OCI-LY7 (cell line): ENCODE results near the gene KDM1B. TPM values are rescaled to one million over a fixed set of nuclear protein-coding genes. Genes with fewer than 3 reads are reported as not detected.

Source experiments
- BruUV-seq: library from RNA; stranded (reverse); fragments of 400-500 nt; replicated peaks from 2 replicates; lab custom pipeline; 2021; lab: Mats Ljungman, UMichigan
- CTCF ChIA-PET: fragments of 300-600 bp; sonication (Branson Sonifier 250); formaldehyde crosslinking; loops from one replicate; lab custom pipeline; 2022; ENCODE audit warnings: antibody characterized with exemption; ENCODE audit not compliant: unreplicated experiment; lab: Charles Lee
- POLR2A ChIA-PET: fragments of 300-600 bp; sonication (Branson Sonifier 250); formaldehyde crosslinking; loops from one replicate; lab custom pipeline; 2022; ENCODE audit warnings: antibody characterized with exemption; lab: Charles Lee
- DNase-seq: peaks from one replicate; pipeline ENCODE4 v3.0.0-alpha.2; 2015; ENCODE audit warnings: low spot score
- H2AFZ ChIP-seq: fragments of 200-600 bp; sonication (generic), shearing (Covaris generic); 2 replicates; pipeline ENCODE4 v1.6.1; 2014; ENCODE audit warnings: mild to moderate bottlenecking, antibody characterized with exemption, low read length, moderate library complexity
- H3K27ac ChIP-seq: fragments of 200-600 bp; sonication (generic); 2 replicates; pipeline ENCODE4 v1.5.1; 2014; ENCODE audit warnings: mixed run types, low read depth, mild to moderate bottlenecking, moderate library complexity, low read length, inconsistent platforms; ENCODE audit not compliant: poor library complexity, severe bottlenecking
- H3K36me3 ChIP-seq: fragments of 200-600 bp; sonication (generic); 2 replicates; pipeline ENCODE4 v1.6.1; 2014; ENCODE audit warnings: mild to moderate bottlenecking, antibody characterized with exemption, low read length, moderate library complexity, mixed read lengths; ENCODE audit not compliant: insufficient read depth
- H3K4me1 ChIP-seq: fragments of 200-600 bp; sonication (generic); 2 replicates; pipeline ENCODE4 v1.5.1; 2014; ENCODE audit warnings: mild to moderate bottlenecking, low read length; ENCODE audit not compliant: insufficient read depth, poor library complexity, severe bottlenecking
- H3K4me2 ChIP-seq: fragments of 200-600 bp; sonication (generic); 2 replicates; pipeline ENCODE4 v1.6.1; 2014; ENCODE audit warnings: mild to moderate bottlenecking, low read length
- H3K4me3 ChIP-seq: fragments of 200-600 bp; sonication (generic); 2 replicates; pipeline ENCODE4 v1.5.1; 2014; ENCODE audit warnings: mild to moderate bottlenecking, low read depth, low read length; ENCODE audit not compliant: poor library complexity, severe bottlenecking
- H3K79me2 ChIP-seq: fragments of 200-600 bp; sonication (generic); 2 replicates; pipeline ENCODE4 v1.6.1; 2016; ENCODE audit warnings: low read depth, mild to moderate bottlenecking, low read length, moderate library complexity, mixed read lengths; ENCODE audit not compliant: insufficient read depth
- H3K9me2 ChIP-seq: fragments of 200-600 bp; sonication (generic); 2 replicates; pipeline ENCODE4 v1.6.1; 2016; ENCODE audit warnings: mild to moderate bottlenecking, low read length, mixed read lengths; ENCODE audit not compliant: insufficient read depth
- H3K9me3 ChIP-seq: fragments of 200-600 bp; sonication (generic); 2 replicates; pipeline ENCODE4 v1.6.1; 2014; ENCODE audit warnings: mild to moderate bottlenecking, mixed run types, low read length, mixed read lengths
- H4K20me1 ChIP-seq: fragments of 200-600 bp; sonication (generic); 2 replicates; pipeline ENCODE4 v1.6.1; 2014; ENCODE audit warnings: mild to moderate bottlenecking, antibody characterized with exemption, low read length, moderate library complexity, mixed read lengths; ENCODE audit not compliant: insufficient read depth
- CTCF ChIP-seq: fragments of 200-600 bp; sonication (generic); conservative IDR thresholded peaks from 2 replicates; pipeline ENCODE4 v1.5.1; 2014; ENCODE audit warnings: mild to moderate bottlenecking, antibody characterized with exemption, low read length, moderate library complexity, mixed read lengths
- EZH2phosphoT487 ChIP-seq: fragments of 200-600 bp; sonication (generic); IDR thresholded peaks from 2 replicates; pipeline ENCODE4 v1.6.1; 2018; ENCODE audit warnings: low read depth, borderline replicate concordance, mild to moderate bottlenecking, mixed run types, antibody characterized with exemption, low read length, moderate library complexity, mixed read lengths
- intact Hi-C: fragments of 100-400 bp; cut with micrococcal nuclease; formaldehyde crosslinking; loops from one replicate; pipeline ENCODE4 v1.10.0; 2022; ENCODE audit not compliant: unreplicated experiment
- total RNA-seq, 2 experiments: library from RNA; depleted of rRNA in 1 of 2; stranded (reverse); fragments of >200 nt in 1 of 2; shearing (Covaris generic) in 1 of 2; gene quantifications; 2 replicates each; pipeline ENCODE4 v1.2.3, GENCODE V29; 2014 to 2022

Gene KDM1B
- total RNA-seq, 2 experiments from 2014 or later = 37.6 to 56.4 TPM

- BruUV-seq = no TSS peak
Observed at GRCh38 chr6:18160911-18161310, 5.7 kb downstream of the KDM1B start.

GRCh38 chr6:18161431-18161830 lies 6.2 kb downstream of the KDM1B start:
- Histone ChIP-seq H2AFZ (no peak overlapping the region), H3K27ac (no peak overlapping the region), H4K20me1 (no peaks in the 10 kb centered on the region), H3K4me3 (no peak overlapping the region), H3K4me2 (no peak overlapping the region), H3K9me3 (no peaks in the 10 kb centered on the region), H3K9me2 (no peaks in the 10 kb centered on the region), H3K4me1 (peaks cover 10% of the 10 kb centered on the region), H3K36me3 (peaks cover 79% of the 10 kb centered on the region), H3K79me2 (peaks cover 15% of the 10 kb centered on the region; the same call in 1 of the 2 replicates)
- TF ChIP-seq CTCF = no peak
- no peak for TF ChIP-seq EZH2phosphoT487
- CTCF ChIA-PET = no interaction called here
- intact Hi-C loops = no loop called here
- POLR2A ChIA-PET = interaction anchor here (0.7 kb wide), 1 partner anchor 28 kb away, joined by 3 read pairs; no protein-coding TSS in a partner anchor
- DNase-seq = no peak
- no TSS peak for BruUV-seq

More at GRCh38 chr6:18160911-18161310, 5.7 kb downstream of the KDM1B start:
- no peak overlapping the region for H3K27ac ChIP-seq
- H3K4me2 ChIP-seq = no peak overlapping the region
- intact Hi-C loops = no loop called here
- peaks cover 75% of the 10 kb centered on the region for H3K36me3 ChIP-seq
- no peaks in the 10 kb centered on the region for H3K9me2 ChIP-seq
- no peak overlapping the region for H3K4me3 ChIP-seq
- peaks cover 18% of the 10 kb centered on the region; the same call in 1 of the 2 replicates for H3K79me2 ChIP-seq
- CTCF ChIA-PET = no interaction called here
- no peaks in the 10 kb centered on the region for H4K20me1 ChIP-seq
- H2AFZ ChIP-seq = no peak overlapping the region
- TF ChIP-seq CTCF = no peak
- no peak for TF ChIP-seq EZH2phosphoT487
- H3K4me1 ChIP-seq = peaks cover 14% of the 10 kb centered on the region
- POLR2A ChIA-PET = interaction anchor here (0.7 to 1.2 kb wide), 2 partner anchors 28 to 99 kb away, joined by 3 to 5 read pairs; no protein-coding TSS in a partner anchor
- no peaks in the 10 kb centered on the region for H3K9me3 ChIP-seq
- DNase-seq = no peak

- intact Hi-C loops = no loop called here
- Histone ChIP-seq H3K27ac (no peak overlapping the region), H3K4me3 (no peak overlapping the region), H3K9me2 (no peaks in the 10 kb centered on the region), H3K9me3 (no peaks in the 10 kb centered on the region), H3K4me1 (no peaks in the 10 kb centered on the region), H3K36me3 (peaks cover 79% of the 10 kb centered on the region), H2AFZ (no peak overlapping the region), H3K79me2 (peaks cover 5% of the 10 kb centered on the region; the same call in 1 of the 2 replicates), H4K20me1 (no peaks in the 10 kb centered on the region), H3K4me2 (no peak overlapping the region)
- POLR2A ChIA-PET = interaction anchor here (0.7 to 1.0 kb wide), 2 partner anchors 74 to 1217 kb away, joined by 3 to 4 read pairs; no protein-coding TSS in a partner anchor
- CTCF ChIA-PET = no interaction called here
- no peak for DNase-seq
- TF ChIP-seq EZH2phosphoT487 = no peak
- TF ChIP-seq CTCF = no peak
- BruUV-seq = no TSS peak
Observed at GRCh38 chr6:18162401-18162800, 7.2 kb downstream of the KDM1B start.
